Measurements from ENCODE around the gene SWT1.
"Not testable (repeated sequence)": the region's sequence is repeated elsewhere in the genome, so short reads cannot be mapped to it uniquely, and the experiment has no call there.

Gene SWT1

GRCh38 chr1:185292237-185292636, 135.3 kb downstream of the SWT1 start:
- no peak for DNase-seq

DNA sequence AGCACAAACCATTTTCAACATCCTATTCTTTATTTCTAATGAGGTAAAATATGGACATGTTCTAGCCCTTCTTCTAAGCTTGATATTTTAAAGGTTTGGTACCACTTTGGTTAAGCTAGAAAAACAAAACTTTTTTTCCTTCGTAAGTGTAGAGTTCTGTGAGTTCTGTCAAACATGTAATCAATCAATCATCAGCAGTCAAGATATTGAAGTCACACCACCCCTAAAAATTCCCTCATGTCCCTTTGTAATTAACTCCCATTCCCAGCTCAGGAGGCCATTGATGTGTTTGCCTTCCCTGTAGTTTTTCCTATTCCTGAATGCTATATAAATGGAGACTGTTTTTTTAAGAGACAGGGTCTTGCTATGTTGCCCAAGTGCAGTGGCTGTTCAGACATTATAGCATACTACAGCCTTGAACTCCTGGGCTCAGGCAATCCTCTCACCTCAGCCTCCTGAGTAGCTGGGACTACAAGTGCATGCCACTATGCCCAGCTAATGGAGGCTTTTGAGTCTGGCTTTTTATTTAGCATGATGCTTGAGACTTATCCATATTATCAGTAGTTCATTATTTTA, 137.1 kb downstream of the SWT1 start:
- no peak for DNase-seq

DNA sequence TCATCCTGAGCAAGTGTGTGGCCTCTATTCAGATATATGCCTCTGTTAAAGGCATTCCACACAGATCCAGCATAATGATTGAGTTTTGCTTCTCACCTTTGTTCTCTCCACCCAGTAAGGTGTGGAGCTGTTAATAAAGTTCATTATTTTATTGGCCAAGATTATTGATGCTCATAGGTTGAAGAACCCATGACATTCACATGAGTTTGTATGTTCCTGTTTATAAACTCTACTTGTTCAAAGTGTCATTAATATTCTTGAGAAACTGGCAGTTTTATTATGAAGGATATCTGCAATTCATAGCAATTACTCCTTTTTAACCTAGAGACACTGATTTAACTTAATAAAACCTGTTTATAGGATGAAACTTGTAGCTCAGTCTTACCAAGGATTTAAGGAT, 138.1 kb downstream of the SWT1 start:
- DNase-seq = no peak

DNA sequence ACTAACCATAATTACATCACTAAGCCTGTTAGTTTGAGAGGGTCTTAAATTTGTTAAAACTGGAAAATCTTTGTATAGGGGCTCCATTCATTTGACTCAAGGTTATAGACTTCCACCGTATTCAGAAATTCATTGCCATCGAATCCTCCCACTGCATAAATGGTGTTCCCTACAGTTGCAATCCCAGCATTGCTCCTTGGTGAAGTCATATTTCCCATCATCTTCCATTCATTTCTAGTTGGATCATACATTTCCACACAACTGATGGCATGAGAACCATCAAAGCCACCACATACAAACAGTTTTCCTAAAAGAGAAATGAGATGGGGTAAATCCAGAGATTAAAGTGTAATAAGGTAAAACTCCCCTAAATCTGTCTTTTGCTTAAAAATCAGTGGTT, 141.0 kb downstream of the SWT1 start:
- no peak for DNase-seq

DNA sequence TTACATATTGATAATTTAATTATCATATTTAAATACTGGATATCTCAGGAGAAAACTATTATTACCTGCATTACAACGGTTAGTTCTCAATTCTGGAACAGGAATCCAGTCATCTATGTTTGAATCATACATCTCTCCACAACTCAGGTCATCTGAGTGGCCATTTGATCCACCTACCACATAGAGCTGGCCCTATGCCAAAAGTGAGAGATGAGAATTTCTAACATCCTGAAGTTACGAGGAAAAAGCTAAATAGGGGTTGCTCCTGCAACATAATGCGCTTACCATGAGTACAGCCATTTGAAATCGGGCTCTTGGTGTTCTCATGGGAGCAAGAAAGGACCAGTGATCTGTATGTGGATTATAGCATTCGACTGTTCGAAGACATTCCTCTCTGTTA, 143.2 kb downstream of the SWT1 start:
- no peak for DNase-seq

DNA sequence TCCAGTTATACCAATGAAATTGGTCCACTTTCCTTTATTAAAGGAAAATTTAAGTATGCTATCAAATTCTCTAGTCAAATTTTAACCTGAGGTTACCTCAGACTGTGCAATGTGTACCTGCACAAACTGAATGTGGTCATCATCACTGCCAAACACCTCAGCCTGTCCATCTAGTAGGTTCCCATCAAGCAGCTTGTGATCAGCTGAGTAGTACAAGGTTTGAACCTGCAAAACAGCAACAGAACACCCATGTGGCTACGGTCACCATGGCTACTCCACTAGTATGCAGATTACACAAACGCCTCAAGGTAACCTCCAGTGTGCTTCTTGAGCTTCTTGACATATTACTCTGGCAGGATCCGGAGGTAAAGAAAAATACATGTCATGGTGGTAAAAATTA, 148.5 kb downstream of the SWT1 start:
- no peak for DNase-seq

DNA sequence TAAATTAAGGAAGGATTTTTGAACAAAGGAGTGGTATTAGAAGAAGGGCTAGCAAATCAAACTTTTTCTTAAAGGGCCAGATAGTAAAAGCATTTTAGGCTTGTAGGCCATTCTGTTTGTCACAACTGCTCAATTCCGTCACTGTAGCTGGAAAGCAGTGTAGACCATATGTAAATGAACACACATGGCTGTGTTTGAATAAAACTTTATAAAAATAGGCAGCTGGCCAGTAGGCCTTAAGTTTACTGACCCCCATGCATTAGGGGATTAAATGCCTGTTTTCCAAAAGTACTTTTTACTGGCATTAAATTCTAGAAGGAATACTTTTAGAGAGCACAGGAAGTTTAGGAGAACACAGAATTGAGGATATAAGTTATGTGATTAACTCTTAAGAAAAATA, 151.2 kb downstream of the SWT1 start:
- no peak for DNase-seq

- no peak for DNase-seq
Measured at GRCh38 chr1:185309566-185309965, 152.6 kb downstream of the SWT1 start.

DNA sequence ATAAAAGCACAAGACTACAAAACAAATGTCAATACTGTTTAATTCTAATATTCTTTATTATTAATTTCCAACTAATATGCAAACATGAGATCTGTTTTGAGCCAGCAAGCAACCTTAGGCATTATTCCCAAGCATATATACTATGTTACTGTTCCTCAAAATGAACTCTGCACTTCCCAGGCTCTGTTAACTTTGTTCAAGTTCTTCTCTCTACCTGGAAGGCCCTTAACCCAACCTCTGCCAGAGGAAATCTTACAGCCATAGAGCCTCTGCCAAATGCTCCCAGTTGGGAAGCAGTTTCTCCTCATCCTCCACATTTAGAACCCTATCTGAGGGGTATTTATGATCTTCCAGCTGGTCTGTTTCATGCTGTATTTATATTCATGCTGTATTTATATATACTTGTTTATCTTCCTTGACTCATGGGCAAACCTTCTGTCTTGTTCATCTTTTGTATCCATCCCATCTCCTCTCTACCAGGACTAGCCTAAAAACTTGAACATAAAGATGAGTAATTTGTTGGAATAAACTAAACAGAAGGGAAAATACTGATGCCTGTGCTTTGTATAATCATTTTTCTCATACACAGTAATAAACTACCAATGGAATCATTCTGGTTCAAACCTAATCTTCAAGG, 154.7 kb downstream of the SWT1 start:
- DNase-seq = no peak

GRCh38 chr1:185312361-185313138, 155.6 kb downstream of the SWT1 start:
- DNase-seq = no peak

GRCh38 chr1:185314411-185314810, 157.4 kb downstream of the SWT1 start:
- no peak for DNase-seq

GRCh38 chr1:185315445-185316071, 158.6 kb downstream of the SWT1 start:
- no peak for DNase-seq

- DNase-seq = peak; percentile 79
Measured at GRCh38 chr1:185316163-185317033, 159.4 kb downstream of the SWT1 start.

DNA sequence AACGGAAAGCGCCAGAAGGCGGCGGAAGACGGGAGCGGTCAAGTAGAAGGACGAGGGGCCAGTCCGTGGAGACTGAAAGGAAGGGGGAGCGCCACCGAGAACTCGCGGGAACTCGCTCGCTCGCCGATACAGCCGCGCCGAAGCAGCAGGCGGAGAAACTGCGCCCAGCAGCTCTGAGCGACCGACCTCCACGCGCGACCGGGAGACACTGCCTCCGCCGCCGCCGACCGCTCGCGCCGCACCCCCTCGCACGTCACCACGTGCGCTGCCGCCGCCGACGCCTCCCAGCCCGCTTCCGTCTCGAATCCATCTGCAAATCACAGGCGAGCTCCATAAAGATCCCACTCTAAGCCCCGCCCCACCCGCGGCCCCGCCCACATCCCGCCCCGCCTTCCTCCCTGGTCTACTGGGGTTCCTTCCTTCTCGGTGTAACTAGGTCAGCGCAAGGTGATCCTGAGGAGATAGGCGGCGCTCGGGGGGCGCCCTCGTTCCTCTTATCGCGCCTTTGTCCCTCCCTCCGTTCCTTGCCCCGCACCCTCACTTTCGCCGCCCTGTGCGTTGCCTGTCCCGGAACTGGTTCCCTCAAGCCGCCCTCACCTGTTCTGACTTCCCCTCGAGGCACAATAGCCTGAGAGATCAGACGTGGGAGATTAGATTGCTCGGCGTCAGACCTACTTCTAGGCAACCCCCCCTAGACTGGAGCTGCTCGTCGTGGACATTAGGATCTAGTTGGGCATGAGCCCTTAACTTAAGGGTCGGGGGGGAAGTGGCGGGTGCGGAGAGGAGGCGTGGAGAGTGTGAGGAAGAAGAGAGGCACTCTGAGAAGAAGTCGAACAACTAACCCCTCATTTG, 160.3 kb downstream of the SWT1 start, which contains the start of gene IVNS1ABP:
TSS of gene IVNS1ABP (minus strand) at position 210 of the 852 bp plus-strand sequence. CDS start 7,750 bp downstream, outside the sequence.
- peak; percentile 94 for DNase-seq

DNA sequence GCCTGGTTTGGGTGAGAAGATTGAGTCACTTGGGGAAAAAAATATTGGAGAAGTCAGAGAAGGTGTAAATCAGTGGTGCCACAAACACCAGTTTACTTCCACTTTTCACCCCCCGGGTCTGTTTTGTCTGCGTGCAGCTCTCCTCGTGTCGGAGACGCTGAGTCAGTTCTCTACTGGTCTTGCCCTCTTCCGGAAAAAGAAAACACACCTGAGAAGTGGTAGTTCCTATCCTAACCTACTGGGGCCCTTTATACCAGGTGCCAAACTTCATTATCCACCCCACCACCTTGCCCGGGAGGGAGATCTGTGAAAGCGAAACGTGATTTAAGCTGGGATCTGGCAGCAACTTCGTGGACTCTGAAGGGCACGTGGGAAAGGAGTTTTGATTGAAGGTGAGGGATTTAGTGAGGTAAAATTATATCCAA, 160.9 kb downstream of the SWT1 start:
- no peak for DNase-seq

- DNase-seq = no peak
Measured at GRCh38 chr1:185318431-185319138, 161.6 kb downstream of the SWT1 start.

DNA sequence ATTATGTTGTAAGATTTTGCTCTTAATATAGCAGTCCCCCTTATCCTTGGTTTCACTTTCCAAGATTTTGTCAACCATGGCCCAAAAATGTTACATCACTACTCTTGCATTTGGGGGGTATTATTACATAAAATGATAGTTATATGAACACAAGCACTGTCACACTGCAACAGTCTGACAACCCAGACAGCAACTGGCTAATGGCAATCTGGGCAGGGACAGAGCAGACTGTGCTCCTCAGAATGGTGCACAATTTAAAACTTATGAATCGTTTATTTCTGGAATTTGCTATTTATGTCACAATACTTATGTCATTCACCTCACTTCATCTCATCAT, 162.1 kb downstream of the SWT1 start:
- no peak for DNase-seq

DNA sequence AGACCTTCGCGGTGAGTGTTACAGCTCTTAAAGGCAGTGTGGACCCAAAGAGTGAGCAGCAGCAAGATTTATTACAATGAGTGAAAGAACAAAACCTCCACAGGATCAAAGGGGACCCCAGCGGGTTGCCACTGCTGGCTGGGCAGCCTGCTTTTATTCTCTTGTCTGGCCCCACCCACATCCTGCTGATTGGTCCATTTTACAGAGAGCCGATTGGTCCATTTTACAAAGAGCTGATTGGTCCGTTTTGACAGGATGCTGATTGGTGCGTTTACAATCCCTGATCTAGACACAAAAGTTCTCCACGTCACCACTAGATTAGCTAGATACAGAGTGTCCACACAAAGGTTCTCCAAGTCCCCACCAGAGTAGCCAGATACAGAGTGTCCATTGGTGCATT, 164.1 kb downstream of the SWT1 start:
- DNase-seq = not testable (repeated sequence)

- DNase-seq = not testable (repeated sequence)
Measured at GRCh38 chr1:185321653-185322221, 164.8 kb downstream of the SWT1 start.

GRCh38 chr1:185322636-185323035, 165.7 kb downstream of the SWT1 start:
- DNase-seq = no peak

DNA sequence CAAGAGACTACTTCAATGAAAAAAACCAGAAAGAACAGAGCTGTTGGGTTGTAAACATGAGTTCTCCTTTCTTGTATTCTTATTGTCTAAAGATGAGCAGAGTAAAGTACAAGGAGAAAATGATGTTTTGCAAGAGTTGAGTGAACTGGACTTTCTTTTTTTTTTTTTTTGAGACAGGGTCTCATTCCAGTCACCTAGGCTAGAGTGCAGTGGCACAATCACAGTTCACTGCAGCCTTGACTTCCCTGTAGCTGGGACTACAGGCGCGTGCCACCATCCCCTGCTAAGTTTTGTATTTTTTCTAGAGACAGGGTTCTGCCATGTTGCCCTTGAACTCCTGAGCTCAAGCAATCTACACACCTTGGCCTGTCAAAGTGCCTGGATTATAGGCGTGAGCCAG, 167.2 kb downstream of the SWT1 start:
- no peak for DNase-seq
